ENCODE data around the gene GPD1L. TPM values are rescaled to one million over a fixed set of nuclear protein-coding genes. Genes with fewer than 3 reads are reported as not detected.

The GPD1L gene
- total and polyA plus RNA-seq, 8 donors, result 16.5 to 79.0 (median 34.7) TPM

- no peaks in the 10 kb centered on the region for H3K27me3 ChIP-seq
- 12 to 18% (median 14%) methylated on average over 9 of the region's 9 CpGs for WGBS, 5 donors
- H3K4me1 ChIP-seq, result peaks cover 4 to 15% (median 10%) of the 10 kb centered on the region in 4 donors
- TF ChIP-seq POLR2A (IDR thresholded peaks at IDR 0.05), result no peak
- peak in 1 of 3 donors; percentile 41 for TF ChIP-seq POLR2AphosphoS5 (IDR thresholded peaks at IDR 0.05)
- TF ChIP-seq, protein P1, sequence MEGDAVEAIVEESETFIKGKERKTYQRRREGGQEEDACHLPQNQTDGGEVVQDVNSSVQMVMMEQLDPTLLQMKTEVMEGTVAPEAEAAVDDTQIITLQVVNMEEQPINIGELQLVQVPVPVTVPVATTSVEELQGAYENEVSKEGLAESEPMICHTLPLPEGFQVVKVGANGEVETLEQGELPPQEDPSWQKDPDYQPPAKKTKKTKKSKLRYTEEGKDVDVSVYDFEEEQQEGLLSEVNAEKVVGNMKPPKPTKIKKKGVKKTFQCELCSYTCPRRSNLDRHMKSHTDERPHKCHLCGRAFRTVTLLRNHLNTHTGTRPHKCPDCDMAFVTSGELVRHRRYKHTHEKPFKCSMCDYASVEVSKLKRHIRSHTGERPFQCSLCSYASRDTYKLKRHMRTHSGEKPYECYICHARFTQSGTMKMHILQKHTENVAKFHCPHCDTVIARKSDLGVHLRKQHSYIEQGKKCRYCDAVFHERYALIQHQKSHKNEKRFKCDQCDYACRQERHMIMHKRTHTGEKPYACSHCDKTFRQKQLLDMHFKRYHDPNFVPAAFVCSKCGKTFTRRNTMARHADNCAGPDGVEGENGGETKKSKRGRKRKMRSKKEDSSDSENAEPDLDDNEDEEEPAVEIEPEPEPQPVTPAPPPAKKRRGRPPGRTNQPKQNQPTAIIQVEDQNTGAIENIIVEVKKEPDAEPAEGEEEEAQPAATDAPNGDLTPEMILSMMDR (IDR thresholded peaks at IDR 0.05), result peak in 6 of 7 experiments; percentile 30 to 72 (median 52)
- peak; percentile 42 to 75 for DNase-seq
- no peak overlapping the region for H3K27ac ChIP-seq
- intact Hi-C loops (cut with DNase I; ENCODE audit: low total_unique reads), result no loop called here
- H3K4me3 ChIP-seq, result no peak overlapping the region
- H3K36me3 ChIP-seq, result peaks cover 0 to 4% (median 0%) of the 10 kb centered on the region in 4 donors
- no peaks in the 10 kb centered on the region for H3K9me3 ChIP-seq
Measured at GRCh38 chr3:32176989-32177701, 70.7 kb downstream of the GPD1L start.

DNA sequence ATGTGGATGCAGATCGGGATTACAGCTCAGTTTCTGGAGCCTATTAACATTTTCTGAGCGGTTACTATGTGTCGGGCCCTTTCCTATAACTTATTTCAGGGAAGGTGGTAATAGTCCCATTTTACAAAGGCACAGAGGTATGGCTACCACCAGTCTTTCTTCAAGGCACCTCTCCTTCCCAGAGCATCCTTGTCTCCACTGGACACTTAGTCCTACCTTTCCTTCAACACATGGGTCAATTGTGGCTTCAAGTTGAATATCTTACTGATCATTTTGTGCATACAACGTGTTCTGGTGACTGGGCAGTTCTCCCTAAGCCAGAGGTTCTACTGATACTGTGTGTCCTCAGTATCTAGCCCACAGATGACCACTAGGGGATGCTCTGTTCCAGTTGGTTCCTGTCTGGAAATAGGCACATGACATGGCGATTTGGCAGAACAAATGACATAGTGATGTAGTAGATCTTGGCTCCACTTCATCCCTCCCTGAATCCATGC, 71.3 kb downstream of the GPD1L start:
- peak; percentile 77 to 81 for DNase-seq
- Histone ChIP-seq H3K9me3 (no peaks in the 10 kb centered on the region), H3K27ac (no peak overlapping the region), H3K27me3 (no peaks in the 10 kb centered on the region), H3K4me3 (no peak overlapping the region), H3K36me3 (no peaks in the 10 kb centered on the region), H3K4me1 (peaks cover 4 to 15% (median 10%) of the 10 kb centered on the region in 4 donors)
- whole genome bisulfite sequencing, 5 donors, result 17 to 32% (median 31%) methylated on average over 5 of the region's 5 CpGs
- intact Hi-C loops (cut with DNase I; ENCODE audit: low total_unique reads), result no loop called here
- TF ChIP-seq POLR2AphosphoS5 (IDR thresholded peaks at IDR 0.05) (peak in 2 of 3 donors; percentile 27 to 50), EP300 (IDR thresholded peaks at IDR 0.05) (no peak), POLR2A (IDR thresholded peaks at IDR 0.05) (no peak)
- TF ChIP-seq, protein P1 (IDR thresholded peaks at IDR 0.05), result peak in 5 of 7 experiments; percentile 43 to 89 (median 77)

DNA sequence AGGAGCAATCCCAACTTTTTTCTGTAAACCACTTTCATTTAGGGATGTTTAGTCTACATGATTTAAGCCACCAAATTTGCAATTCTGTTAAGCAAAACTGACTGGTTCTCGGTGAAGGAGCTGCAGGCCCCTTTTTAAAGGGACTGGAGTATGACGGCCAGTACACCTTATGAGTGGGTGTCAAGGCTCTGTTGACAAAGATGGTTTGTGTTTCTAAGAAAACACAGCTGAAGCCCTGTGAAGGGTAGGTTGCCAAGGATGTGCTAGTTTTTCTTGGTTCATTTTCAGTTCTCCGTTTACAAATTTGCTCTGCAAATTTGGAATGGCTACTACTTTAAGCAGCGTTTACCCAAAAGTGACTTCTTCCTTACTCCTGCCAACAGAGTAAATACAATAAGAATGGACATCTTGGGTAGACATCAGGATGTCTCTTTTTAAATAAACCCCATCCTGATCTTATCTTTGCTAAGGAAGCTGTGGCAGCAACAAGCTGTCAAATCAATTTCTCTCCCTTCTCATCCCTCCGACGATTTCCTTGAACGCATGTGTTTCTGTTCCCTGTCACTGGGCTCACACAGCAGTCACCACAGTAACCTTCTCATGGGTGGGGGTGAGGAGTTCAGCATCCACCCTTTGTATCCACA, 73.8 kb downstream of the GPD1L start:
- Histone ChIP-seq H3K27ac (no peak overlapping the region), H3K27me3 (peaks cover 0 to 4% (median 0%) of the 10 kb centered on the region in 3 donors), H3K36me3 (no peaks in the 10 kb centered on the region), H3K9me3 (no peaks in the 10 kb centered on the region), H3K4me3 (no peak overlapping the region), H3K4me1 (peaks cover 4 to 15% (median 10%) of the 10 kb centered on the region in 4 donors)
- intact Hi-C loops (cut with DNase I; ENCODE audit: low total_unique reads), result no loop called here
- TF ChIP-seq, protein P1 (IDR thresholded peaks at IDR 0.05), result no peak
- TF ChIP-seq POLR2A (IDR thresholded peaks at IDR 0.05) (no peak), EP300 (IDR thresholded peaks at IDR 0.05) (no peak), POLR2AphosphoS5 (IDR thresholded peaks at IDR 0.05) (no peak)
- WGBS, 5 donors, result 46 to 58% (median 50%) methylated on average over 7 of the region's 7 CpGs
- DNase-seq, result no peak

- no peak overlapping the region for H3K4me3 ChIP-seq
- peaks cover 4 to 15% (median 10%) of the 10 kb centered on the region in 4 donors for H3K4me1 ChIP-seq
- TF ChIP-seq POLR2A (IDR thresholded peaks at IDR 0.05), result no peak
- no peak for TF ChIP-seq EP300 (IDR thresholded peaks at IDR 0.05)
- TF ChIP-seq, protein P1 (IDR thresholded peaks at IDR 0.05), result no peak
- TF ChIP-seq POLR2AphosphoS5 (IDR thresholded peaks at IDR 0.05), result no peak
- H3K9me3 ChIP-seq, result no peaks in the 10 kb centered on the region
- H3K36me3 ChIP-seq, result no peaks in the 10 kb centered on the region
- H3K27ac ChIP-seq, result no peak overlapping the region
- peaks cover 0 to 4% (median 0%) of the 10 kb centered on the region in 3 donors for H3K27me3 ChIP-seq
- intact Hi-C loops (cut with DNase I; ENCODE audit: low total_unique reads), result no loop called here
- no peak for DNase-seq
- WGBS, 5 donors, result 77 to 89% (median 85%) methylated on average over 7 of the region's 7 CpGs
Measured at GRCh38 chr3:32181365-32181764, 74.9 kb downstream of the GPD1L start.
